ENCODE results near the gene SYK.
"Not testable (repeated sequence)": the region's sequence is repeated elsewhere in the genome, so short reads cannot be mapped to it uniquely, and the experiment has no call there.

Gene SYK

DNA sequence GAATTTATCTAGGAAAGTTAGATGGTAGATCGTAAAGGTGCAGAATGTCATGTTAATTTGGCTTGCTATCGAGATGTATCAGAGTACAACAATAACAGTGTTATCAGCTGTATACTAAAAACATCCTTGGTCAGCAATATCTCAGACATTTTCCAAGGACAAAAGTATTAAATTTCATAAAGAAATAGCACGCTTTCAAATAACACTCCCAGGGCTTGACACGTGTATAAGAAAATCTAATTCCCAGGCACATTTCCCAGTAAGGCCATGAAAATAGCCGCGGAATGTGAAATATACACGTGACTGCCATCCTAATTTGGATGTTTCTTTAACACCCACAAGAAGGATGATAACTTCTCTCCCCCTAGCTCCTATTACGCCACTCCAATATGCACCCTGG, 17.7 kb upstream of the SYK start:
- H3K4me3 ChIP-seq (ENCODE audit: low read length) = no peak overlapping the region
- TF ChIP-seq, protein P1, sequence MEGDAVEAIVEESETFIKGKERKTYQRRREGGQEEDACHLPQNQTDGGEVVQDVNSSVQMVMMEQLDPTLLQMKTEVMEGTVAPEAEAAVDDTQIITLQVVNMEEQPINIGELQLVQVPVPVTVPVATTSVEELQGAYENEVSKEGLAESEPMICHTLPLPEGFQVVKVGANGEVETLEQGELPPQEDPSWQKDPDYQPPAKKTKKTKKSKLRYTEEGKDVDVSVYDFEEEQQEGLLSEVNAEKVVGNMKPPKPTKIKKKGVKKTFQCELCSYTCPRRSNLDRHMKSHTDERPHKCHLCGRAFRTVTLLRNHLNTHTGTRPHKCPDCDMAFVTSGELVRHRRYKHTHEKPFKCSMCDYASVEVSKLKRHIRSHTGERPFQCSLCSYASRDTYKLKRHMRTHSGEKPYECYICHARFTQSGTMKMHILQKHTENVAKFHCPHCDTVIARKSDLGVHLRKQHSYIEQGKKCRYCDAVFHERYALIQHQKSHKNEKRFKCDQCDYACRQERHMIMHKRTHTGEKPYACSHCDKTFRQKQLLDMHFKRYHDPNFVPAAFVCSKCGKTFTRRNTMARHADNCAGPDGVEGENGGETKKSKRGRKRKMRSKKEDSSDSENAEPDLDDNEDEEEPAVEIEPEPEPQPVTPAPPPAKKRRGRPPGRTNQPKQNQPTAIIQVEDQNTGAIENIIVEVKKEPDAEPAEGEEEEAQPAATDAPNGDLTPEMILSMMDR (conservative IDR thresholded peaks at IDR 0.05; ENCODE audit: low read length) = no peak
- DNase-seq (ENCODE audit: low read depth) = no peak

DNA sequence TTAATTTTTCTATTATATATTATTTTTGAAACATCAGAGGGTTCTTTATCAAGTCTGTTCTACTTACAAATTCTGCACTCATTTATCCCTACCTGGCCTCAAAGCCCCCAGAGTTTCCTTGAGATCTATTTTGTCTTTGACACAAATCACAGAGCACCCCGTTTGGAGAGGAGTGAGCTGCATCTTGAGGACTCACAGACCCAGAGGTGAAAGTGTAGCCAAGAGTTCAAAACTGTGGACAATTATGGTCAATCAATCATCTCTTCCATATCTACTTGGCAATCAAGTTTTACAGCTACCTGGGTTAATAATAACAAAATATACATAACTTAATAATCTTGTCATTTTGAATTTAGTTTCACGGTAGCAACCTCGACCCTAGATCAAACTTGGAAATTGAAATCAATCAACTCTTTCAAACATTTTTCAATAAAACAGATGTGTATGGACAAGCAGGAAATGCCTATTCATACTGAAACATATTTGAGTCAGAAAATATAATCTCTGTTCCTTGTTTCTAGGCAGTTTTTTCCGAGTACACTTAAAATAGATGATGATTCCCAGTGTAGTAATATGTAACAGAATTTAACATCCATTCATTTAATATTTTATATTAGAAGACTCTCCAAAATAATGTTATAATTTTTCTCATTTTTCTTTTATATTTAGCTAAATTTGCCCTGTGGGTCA, 13.7 kb upstream of the SYK start:
- no peak overlapping the region for H3K4me3 ChIP-seq (ENCODE audit: low read length)
- DNase-seq (ENCODE audit: low read depth) = no peak
- TF ChIP-seq, protein P1 (conservative IDR thresholded peaks at IDR 0.05; ENCODE audit: low read length) = no peak

DNA sequence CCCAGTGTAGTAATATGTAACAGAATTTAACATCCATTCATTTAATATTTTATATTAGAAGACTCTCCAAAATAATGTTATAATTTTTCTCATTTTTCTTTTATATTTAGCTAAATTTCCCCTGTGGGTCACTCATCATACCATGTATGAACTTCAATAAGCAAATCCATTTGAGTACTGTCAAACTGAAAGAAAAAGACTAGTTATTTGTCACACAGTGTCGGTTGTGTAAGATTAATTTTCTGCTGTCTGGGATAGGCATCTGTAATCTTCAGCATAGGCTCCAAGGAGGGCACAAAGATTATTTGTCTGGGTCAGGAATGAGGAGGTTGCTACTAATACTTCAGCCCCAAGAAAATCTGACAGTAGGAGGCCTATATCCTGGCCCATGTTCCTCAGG, 13.1 kb upstream of the SYK start:
- not testable (repeated sequence) for DNase-seq (ENCODE audit: low read depth); H3K4me3 ChIP-seq (ENCODE audit: low read length)

DNA sequence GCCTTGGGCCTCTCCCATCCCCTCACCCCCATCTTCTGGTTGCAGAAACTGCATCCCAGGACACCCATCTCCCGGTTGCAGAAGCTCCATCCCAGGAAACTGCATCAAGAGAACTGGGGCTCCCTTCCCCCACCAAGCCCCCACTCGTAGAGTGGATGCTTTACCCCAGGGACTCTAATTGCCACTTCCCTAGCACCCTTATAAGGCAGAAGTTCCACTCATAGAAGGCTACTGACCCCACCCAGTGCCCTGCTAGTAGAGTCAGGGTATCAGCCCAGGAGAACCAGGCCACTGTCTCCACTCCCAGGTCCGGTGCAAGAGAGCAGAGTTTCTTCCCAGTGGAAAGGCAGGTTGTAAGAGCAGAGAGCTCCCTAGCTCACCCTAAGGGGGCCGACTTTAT, 12.2 kb upstream of the SYK start:
- no peak overlapping the region for H3K4me3 ChIP-seq (ENCODE audit: low read length)
- TF ChIP-seq, protein P1 (conservative IDR thresholded peaks at IDR 0.05; ENCODE audit: low read length) = no peak
- DNase-seq (ENCODE audit: low read depth) = no peak

DNA sequence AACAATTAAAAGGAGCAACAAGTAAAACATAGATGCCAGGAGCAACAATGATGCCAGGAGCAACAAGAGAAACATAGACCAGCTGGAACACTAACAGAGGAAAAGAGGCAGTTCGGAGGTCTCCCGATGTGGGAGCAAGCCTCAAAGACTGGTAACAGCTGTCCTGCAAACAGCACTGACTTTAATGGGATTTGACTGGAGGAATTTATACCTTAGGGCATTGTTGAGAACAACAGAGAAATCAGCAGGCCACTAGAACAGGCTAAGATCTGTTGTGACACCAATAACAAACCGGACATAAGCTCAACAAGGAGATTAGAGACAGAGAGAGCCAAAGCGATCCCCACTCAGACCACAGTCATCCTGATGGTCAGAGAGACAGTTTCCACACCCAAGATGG, 11.8 kb upstream of the SYK start:
- no peak for DNase-seq (ENCODE audit: low read depth)
- TF ChIP-seq, protein P1 (conservative IDR thresholded peaks at IDR 0.05; ENCODE audit: low read length) = no peak
- no peak overlapping the region for H3K4me3 ChIP-seq (ENCODE audit: low read length)

DNA sequence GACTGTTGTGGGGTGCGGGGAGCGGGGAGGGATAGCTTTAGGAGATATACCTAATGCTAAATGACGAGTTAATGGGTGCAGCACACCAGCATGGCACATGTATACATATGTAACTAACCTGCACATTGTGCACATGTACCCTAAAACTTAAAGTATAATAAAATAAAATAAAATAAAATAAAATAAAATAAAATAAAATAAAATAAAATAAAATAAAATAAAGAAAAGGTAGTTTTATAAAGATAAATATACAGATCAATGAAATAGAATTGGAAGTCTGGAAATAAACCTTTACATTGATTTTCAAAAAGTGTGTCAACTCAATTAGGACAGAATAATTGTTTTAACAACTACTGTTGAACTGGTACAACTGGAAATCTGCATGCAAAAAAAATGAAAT, 8.6 kb upstream of the SYK start:
- DNase-seq (ENCODE audit: low read depth); H3K4me3 ChIP-seq (ENCODE audit: low read length): not testable (repeated sequence)

DNA sequence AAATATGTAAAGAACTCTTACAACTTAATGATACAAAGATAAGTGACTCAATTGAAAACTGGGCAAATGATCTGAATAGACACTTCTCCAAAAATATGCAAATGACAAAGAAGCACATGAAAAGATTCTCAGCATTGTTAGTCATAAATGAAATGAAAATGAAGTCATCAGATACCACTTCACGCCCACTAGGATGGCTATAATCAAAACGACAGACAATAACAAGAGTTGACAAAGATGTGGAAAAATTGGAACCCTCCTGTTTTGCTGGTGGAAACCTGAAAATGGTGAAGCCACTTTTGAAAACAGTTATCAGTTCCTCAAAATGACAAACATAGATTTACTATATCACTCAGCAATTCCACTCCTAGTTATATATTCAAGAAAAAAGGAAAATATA, 7.9 kb upstream of the SYK start:
- H3K4me3 ChIP-seq (ENCODE audit: low read length) = no peak overlapping the region
- TF ChIP-seq, protein P1 (conservative IDR thresholded peaks at IDR 0.05; ENCODE audit: low read length) = no peak
- no peak for DNase-seq (ENCODE audit: low read depth)

DNA sequence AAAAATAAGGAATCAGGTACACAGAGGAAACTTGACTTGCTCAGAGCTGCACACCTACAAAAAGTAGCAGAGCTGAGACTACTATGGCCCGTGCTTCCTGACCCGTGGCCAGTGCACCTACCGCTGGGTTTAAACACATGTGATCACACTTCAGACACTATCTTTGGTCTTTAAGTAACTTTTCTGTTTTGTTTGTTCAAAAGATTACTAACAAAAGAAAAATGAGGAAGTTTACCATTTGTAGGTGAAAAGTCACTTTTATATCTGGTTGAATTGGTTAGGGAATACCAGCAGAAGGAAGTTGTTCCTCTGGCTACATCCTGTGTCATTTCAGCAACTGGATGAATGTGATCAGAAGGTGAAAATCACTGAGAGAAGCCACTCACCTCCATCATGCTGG, 6.5 kb upstream of the SYK start:
- no peak for DNase-seq (ENCODE audit: low read depth)
- no peak overlapping the region for H3K4me3 ChIP-seq (ENCODE audit: low read length)
- TF ChIP-seq, protein P1 (conservative IDR thresholded peaks at IDR 0.05; ENCODE audit: low read length) = no peak

Measured in AG10803 (cell line).